ENCODE measurements around the gene CPED1. TPM values are rescaled to one million over a fixed set of nuclear protein-coding genes. Genes with fewer than 3 reads are reported as not detected.

The CPED1 gene
- total RNA-seq, 1 experiment from 2014 or later: 0.44 TPM

DNA sequence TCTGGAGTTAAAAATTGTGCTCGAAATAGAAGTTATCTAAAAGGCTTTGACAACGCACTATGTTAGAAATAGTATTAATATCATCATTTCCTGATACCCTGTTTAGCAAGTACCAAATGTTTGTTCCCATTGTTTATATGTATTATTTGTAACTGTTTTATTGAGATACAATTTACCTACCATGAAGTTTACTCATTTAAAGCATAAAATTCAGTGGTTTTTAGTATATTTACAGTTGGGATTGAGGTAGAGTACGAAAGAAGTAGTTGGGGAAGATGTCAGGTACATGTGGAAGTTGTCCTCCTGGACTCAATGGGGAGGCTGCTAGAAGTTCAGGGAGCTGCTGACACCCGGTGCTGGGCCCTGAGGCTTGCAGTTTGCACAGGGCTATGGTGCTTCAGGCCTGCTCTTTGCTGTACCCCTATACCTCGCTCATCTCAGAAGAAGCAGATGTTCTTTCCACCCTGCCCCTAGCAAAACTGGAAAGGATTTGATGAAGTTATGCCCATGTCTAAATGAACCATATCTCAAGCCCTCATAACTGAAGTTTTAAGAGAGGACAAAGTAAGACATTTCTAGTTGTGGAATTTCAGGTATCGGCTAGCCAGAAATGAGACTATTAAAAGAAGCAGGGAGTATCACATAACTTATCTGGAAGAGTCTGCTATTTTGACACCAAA, 315.1 kb downstream of the CPED1 start (continued):
- TF ChIP-seq, protein P1, sequence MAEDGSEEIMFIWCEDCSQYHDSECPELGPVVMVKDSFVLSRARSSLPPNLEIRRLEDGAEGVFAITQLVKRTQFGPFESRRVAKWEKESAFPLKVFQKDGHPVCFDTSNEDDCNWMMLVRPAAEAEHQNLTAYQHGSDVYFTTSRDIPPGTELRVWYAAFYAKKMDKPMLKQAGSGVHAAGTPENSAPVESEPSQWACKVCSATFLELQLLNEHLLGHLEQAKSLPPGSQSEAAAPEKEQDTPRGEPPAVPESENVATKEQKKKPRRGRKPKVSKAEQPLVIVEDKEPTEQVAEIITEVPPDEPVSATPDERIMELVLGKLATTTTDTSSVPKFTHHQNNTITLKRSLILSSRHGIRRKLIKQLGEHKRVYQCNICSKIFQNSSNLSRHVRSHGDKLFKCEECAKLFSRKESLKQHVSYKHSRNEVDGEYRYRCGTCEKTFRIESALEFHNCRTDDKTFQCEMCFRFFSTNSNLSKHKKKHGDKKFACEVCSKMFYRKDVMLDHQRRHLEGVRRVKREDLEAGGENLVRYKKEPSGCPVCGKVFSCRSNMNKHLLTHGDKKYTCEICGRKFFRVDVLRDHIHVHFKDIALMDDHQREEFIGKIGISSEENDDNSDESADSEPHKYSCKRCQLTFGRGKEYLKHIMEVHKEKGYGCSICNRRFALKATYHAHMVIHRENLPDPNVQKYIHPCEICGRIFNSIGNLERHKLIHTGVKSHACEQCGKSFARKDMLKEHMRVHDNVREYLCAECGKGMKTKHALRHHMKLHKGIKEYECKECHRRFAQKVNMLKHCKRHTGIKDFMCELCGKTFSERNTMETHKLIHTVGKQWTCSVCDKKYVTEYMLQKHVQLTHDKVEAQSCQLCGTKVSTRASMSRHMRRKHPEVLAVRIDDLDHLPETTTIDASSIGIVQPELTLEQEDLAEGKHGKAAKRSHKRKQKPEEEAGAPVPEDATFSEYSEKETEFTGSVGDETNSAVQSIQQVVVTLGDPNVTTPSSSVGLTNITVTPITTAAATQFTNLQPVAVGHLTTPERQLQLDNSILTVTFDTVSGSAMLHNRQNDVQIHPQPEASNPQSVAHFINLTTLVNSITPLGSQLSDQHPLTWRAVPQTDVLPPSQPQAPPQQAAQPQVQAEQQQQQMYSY (CRISPR knock-in tag; IDR thresholded peaks at IDR 0.05): no peak

DNA sequence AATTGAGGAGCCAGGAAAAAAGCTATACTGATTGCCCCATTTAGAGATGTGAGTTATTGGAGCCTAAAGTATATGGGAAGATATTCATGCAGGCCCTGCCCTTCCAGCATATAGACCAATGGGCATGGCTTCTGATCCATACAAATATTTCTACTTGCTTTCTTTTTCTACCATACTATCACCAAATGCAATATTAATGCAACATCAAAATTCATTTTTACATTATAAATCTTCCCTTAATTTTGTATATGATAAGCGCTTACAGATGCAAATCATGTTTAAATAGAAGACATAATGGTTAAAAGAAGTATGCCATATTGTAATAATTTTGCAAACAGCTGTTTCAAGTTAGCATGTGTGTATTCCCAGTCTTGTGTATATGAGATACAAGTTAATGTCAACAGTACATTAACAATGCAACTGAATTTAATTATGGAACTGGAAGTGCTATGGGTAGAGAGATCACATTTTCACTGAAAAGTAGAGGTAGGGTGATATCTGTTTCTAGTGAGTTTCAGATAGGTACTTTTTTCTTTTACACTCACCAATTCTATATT, 315.7 kb downstream of the CPED1 start:
- Mint-ChIP-seq H3K9me3 (no peaks in the 10 kb centered on the region), H3K36me3 (no peaks in the 10 kb centered on the region), H3K4me1 (peaks cover 17% of the 10 kb centered on the region), H3K27ac (no peak overlapping the region), H3K4me3 (no peak overlapping the region), H3K27me3 (ENCODE audit: low read depth) (no peaks in the 10 kb centered on the region)
- ChIA-PET CTCF (interaction anchor here (0.6 to 1.0 kb wide), 2 partner anchors 26 to 29 kb away, joined by 3 read pairs; no protein-coding TSS in a partner anchor), POLR2A (no interaction called here)
- ATAC-seq (no peak), DNase-seq (ENCODE audit: low spot score) (no peak)
- TF ChIP-seq ETV6 (CRISPR knock-in tag; IDR thresholded peaks at IDR 0.05) (no peak), ZNF219 (CRISPR knock-in tag; IDR thresholded peaks at IDR 0.05; ENCODE audit: borderline replicate concordance) (no peak), SP1 (CRISPR knock-in tag; conservative IDR thresholded peaks at IDR 0.05) (no peak), MYBL2 (CRISPR knock-in tag; IDR thresholded peaks at IDR 0.05) (no peak), ZNF138 (CRISPR knock-in tag; conservative IDR thresholded peaks at IDR 0.05) (no peak), ZNF232 (CRISPR knock-in tag; IDR thresholded peaks at IDR 0.05) (no peak), CBFB (CRISPR knock-in tag; IDR thresholded peaks at IDR 0.05; ENCODE audit: low read depth) (no peak), ZNF121 (CRISPR knock-in tag; IDR thresholded peaks at IDR 0.05) (no peak), ZNF416 (CRISPR knock-in tag; IDR thresholded peaks at IDR 0.05) (no peak), PRRX2 (CRISPR knock-in tag; IDR thresholded peaks at IDR 0.05) (no peak), ELF4 (CRISPR knock-in tag; IDR thresholded peaks at IDR 0.05; ENCODE audit: low read depth) (no peak), KAT7 (CRISPR knock-in tag; IDR thresholded peaks at IDR 0.05; ENCODE audit: borderline replicate concordance) (no peak), OVOL2 (CRISPR knock-in tag; IDR thresholded peaks at IDR 0.05; ENCODE audit: borderline replicate concordance) (no peak), ZNF263 (CRISPR knock-in tag; IDR thresholded peaks at IDR 0.05; ENCODE audit: low read depth) (no peak)
- TF ChIP-seq, protein P2, sequence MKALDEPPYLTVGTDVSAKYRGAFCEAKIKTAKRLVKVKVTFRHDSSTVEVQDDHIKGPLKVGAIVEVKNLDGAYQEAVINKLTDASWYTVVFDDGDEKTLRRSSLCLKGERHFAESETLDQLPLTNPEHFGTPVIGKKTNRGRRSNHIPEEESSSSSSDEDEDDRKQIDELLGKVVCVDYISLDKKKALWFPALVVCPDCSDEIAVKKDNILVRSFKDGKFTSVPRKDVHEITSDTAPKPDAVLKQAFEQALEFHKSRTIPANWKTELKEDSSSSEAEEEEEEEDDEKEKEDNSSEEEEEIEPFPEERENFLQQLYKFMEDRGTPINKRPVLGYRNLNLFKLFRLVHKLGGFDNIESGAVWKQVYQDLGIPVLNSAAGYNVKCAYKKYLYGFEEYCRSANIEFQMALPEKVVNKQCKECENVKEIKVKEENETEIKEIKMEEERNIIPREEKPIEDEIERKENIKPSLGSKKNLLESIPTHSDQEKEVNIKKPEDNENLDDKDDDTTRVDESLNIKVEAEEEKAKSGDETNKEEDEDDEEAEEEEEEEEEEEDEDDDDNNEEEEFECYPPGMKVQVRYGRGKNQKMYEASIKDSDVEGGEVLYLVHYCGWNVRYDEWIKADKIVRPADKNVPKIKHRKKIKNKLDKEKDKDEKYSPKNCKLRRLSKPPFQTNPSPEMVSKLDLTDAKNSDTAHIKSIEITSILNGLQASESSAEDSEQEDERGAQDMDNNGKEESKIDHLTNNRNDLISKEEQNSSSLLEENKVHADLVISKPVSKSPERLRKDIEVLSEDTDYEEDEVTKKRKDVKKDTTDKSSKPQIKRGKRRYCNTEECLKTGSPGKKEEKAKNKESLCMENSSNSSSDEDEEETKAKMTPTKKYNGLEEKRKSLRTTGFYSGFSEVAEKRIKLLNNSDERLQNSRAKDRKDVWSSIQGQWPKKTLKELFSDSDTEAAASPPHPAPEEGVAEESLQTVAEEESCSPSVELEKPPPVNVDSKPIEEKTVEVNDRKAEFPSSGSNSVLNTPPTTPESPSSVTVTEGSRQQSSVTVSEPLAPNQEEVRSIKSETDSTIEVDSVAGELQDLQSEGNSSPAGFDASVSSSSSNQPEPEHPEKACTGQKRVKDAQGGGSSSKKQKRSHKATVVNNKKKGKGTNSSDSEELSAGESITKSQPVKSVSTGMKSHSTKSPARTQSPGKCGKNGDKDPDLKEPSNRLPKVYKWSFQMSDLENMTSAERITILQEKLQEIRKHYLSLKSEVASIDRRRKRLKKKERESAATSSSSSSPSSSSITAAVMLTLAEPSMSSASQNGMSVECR (CRISPR knock-in tag; IDR thresholded peaks at IDR 0.05; ENCODE audit: borderline replicate concordance): no peak
- TF ChIP-seq, protein P1 (CRISPR knock-in tag; IDR thresholded peaks at IDR 0.05): no peak
- TF ChIP-seq, protein P3, sequence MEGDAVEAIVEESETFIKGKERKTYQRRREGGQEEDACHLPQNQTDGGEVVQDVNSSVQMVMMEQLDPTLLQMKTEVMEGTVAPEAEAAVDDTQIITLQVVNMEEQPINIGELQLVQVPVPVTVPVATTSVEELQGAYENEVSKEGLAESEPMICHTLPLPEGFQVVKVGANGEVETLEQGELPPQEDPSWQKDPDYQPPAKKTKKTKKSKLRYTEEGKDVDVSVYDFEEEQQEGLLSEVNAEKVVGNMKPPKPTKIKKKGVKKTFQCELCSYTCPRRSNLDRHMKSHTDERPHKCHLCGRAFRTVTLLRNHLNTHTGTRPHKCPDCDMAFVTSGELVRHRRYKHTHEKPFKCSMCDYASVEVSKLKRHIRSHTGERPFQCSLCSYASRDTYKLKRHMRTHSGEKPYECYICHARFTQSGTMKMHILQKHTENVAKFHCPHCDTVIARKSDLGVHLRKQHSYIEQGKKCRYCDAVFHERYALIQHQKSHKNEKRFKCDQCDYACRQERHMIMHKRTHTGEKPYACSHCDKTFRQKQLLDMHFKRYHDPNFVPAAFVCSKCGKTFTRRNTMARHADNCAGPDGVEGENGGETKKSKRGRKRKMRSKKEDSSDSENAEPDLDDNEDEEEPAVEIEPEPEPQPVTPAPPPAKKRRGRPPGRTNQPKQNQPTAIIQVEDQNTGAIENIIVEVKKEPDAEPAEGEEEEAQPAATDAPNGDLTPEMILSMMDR (IDR thresholded peaks at IDR 0.05): no peak
- TF ChIP-seq, protein P4, sequence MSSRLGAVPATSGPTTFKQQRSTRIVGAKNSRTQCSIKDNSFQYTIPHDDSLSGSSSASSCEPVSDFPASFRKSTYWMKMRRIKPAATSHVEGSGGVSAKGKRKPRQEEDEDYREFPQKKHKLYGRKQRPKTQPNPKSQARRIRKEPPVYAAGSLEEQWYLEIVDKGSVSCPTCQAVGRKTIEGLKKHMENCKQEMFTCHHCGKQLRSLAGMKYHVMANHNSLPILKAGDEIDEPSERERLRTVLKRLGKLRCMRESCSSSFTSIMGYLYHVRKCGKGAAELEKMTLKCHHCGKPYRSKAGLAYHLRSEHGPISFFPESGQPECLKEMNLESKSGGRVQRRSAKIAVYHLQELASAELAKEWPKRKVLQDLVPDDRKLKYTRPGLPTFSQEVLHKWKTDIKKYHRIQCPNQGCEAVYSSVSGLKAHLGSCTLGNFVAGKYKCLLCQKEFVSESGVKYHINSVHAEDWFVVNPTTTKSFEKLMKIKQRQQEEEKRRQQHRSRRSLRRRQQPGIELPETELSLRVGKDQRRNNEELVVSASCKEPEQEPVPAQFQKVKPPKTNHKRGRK (CRISPR knock-in tag; IDR thresholded peaks at IDR 0.05; ENCODE audit: borderline replicate concordance): no peak

All from WTC11 (cell line).